A549 treated with dexamethasone at 1 μM for 4 hours (cell line): ENCODE data around the gene FNIP1. TPM values are rescaled to one million over a fixed set of nuclear protein-coding genes. Genes with fewer than 3 reads are reported as not detected.

Experiments
- total RNA-seq: library from RNA; stranded (reverse); fragments of 200-300 nt; extraction: Qiagen RNA extraction; gene quantifications from 5 replicates; pipeline ENCODE4 v1.2.3, GENCODE V29; 2022

The FNIP1 gene
- 10.5 to 15.3 TPM (median 11.8 TPM) in 5 replicates for total RNA-seq

DNA sequence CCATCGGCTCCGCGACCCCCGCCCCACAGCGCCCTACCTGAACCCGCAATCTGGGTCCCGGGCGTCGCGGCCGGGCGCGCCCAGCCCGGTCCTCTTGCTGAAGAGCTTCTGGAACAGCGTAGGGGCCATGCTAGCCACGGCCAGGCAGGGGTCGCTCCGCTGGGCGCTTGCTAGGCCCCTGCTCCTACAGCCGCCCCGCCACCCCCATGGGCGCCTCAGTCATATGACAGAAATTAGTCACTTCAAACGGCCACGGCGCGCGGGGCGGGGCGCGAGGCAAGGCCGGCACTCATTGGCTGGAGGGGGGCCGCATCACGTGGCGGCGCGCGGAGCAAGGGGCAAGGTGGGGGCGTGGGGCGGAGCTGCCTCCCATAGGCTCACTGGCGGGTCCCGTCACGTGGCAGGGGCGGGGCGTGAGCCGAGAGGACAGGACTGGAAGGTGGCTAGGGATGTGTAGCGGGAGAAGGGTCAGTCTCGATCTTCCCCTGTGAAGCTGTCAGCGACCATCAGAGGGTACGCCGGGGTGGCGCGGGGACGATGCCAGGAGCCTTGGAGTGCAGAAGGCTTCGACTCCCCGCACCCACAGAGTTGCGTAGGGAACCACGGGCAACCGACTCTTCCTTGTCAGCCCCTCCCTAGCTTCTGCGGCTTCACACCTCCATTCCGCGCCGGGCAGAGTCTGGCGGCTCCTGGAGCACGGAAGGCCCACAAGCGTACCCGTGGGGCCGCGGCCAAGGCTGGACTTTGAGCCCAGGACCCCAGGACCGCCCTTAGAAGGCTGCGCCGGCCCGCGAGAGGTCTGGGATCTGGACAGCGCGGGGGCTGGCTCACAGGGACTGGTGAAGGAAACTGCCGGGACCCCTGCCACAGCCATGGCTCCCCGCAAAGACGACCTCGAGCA, at the start of gene FNIP1:
TSS of gene FNIP1 (minus strand) at position 225 of the 901 bp plus-strand sequence. CDS start at position 129, 96 bp downstream.

GRCh38 chr5:131634996-131635683, 161.7 kb downstream of the FNIP1 start, which contains the start of gene RAPGEF6:
RAPGEF6 (minus strand) TSS chr5:131635229; CDS start chr5:131635030, 199 bp downstream.

Other genes starting within 250 kb of the FNIP1 start
- gene RAPGEF6, start 161.8 kb downstream of the FNIP1 start, total RNA-seq: 10.0 to 15.9 TPM (median 13.6 TPM) in 5 replicates
- gene MEIKIN, start 148.6 kb upstream of the FNIP1 start, total RNA-seq: not detected in 5 replicates
- gene ACSL6, start 214.6 kb upstream of the FNIP1 start, total RNA-seq: 0.08 to 0.60 TPM (median 0.15 TPM) in 5 replicates